A549 treated with dexamethasone at 1 μM for 4 hours (cell line): Measurements from ENCODE around the gene ARHGAP24. TPM values are rescaled to one million over a fixed set of nuclear protein-coding genes. Genes with fewer than 3 reads are reported as not detected.

Experiments
- total RNA-seq: library from RNA; stranded (reverse); fragments of 200-300 nt; extraction: Qiagen RNA extraction; gene quantifications from 5 replicates; pipeline ENCODE4 v1.2.3, GENCODE V29; 2022

ARHGAP24 gene
- total RNA-seq = 3.0 to 4.8 TPM (median 3.7 TPM) in 5 replicates

GRCh38 chr4:85474818-85475630, at the start of gene ARHGAP24:
Gene ARHGAP24 (plus strand): TSS chr4:85475150.

